ENCODE measurements around the gene SLC38A7.

SLC38A7 gene, protein sequence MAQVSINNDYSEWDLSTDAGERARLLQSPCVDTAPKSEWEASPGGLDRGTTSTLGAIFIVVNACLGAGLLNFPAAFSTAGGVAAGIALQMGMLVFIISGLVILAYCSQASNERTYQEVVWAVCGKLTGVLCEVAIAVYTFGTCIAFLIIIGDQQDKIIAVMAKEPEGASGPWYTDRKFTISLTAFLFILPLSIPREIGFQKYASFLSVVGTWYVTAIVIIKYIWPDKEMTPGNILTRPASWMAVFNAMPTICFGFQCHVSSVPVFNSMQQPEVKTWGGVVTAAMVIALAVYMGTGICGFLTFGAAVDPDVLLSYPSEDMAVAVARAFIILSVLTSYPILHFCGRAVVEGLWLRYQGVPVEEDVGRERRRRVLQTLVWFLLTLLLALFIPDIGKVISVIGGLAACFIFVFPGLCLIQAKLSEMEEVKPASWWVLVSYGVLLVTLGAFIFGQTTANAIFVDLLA

DNA sequence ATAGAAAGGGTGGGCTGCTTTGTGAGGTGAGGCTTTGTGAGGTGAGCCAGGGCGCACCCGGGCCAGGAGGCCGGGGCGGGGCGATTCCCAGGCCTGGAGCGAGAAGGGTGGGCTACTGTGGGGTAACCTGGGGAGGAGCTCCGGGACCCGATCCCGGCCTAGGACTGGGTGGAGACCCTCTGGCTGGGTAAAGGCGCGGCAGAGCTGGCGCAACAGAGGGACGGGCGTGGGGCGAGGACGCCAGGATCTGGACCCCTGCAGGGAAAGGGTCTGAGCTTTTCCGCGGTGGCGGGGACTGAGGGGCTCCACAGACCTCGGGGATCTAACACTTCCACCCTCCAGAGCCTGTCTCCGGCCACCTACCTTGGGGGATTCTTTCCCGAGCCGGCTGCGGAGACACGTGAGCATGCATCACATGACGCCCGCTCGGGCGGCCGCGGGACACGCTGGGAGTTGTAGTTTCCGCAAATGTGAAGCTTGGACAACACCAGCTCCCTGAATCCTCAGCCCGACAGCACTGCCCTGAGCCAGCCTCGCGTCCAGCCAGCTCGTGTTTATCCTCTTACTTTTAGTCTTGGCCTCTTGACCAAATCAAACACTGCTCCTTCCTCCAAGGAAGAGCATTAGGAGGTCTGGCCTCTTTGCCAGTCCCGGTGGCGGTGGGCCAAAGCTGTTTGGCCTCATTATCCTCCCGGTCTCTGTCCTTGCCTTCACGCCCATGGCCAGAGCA is at the start of gene SLC38A7:
TSS of gene SLC38A7 (minus strand) at position 417 of the 730 bp plus-strand sequence. CDS start 4,644 bp downstream, outside the sequence.
- TF ChIP-seq, protein P1, sequence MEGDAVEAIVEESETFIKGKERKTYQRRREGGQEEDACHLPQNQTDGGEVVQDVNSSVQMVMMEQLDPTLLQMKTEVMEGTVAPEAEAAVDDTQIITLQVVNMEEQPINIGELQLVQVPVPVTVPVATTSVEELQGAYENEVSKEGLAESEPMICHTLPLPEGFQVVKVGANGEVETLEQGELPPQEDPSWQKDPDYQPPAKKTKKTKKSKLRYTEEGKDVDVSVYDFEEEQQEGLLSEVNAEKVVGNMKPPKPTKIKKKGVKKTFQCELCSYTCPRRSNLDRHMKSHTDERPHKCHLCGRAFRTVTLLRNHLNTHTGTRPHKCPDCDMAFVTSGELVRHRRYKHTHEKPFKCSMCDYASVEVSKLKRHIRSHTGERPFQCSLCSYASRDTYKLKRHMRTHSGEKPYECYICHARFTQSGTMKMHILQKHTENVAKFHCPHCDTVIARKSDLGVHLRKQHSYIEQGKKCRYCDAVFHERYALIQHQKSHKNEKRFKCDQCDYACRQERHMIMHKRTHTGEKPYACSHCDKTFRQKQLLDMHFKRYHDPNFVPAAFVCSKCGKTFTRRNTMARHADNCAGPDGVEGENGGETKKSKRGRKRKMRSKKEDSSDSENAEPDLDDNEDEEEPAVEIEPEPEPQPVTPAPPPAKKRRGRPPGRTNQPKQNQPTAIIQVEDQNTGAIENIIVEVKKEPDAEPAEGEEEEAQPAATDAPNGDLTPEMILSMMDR (IDR thresholded peaks at IDR 0.05; ENCODE audit: control insufficient read depth, extremely low read depth, insufficient read depth): no peak
- DNase-seq (ENCODE audit: low read depth): peak; percentile 63
- H3K4me3 ChIP-seq (ENCODE audit: low read depth, low read length): peak within 1 kb of the TSS; percentile 85

DNA sequence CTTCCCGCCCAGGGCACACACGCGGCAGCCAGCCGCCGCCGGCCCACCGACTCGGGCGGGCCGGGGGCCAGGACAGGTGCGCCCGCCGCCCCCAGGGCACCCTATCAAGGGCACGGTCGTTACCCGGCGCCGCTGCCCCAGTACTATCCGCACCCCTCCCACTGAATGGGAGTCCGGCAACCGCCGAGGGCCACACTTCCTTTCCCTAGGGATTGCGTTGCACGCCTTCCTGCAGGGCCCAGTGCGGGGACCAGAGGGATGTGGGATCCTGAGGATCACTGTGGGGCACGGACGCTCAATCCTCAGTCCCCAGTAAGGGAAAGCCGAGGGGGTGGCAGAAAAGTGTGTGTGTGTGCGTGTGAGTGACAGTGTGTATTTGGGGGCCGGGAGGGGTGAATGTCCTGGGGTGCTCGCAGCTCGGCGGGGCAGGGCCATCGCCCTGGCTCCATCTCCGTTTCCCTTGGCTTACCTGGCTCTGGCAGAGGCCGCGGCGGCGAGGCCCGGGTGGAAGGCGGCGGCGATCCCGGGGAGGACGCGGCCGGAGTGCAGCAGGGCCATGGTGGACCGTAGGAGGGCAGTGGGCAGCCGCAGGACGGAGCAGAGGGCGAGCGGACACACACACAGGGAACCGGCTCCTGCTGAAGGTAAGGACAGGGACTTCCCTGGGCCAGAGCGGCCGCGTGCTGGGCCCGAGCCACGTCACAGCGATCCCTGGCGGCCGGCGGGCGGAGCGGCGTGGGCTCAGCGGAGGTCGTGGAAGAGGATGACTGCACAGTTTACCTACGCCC is 49.3 kb upstream of the SLC38A7 start, which contains the start of gene GOT2:
TSS of gene GOT2 (minus strand) at position 646 of the 788 bp plus-strand sequence. CDS start at position 558, 88 bp downstream.
- TF ChIP-seq, protein P1 (IDR thresholded peaks at IDR 0.05; ENCODE audit: control insufficient read depth, extremely low read depth, insufficient read depth): peak; percentile 99
- H3K4me3 ChIP-seq (ENCODE audit: low read depth, low read length): peak within 1 kb of the TSS; percentile 84
- peak; percentile 63 for DNase-seq (ENCODE audit: low read depth)

DNA sequence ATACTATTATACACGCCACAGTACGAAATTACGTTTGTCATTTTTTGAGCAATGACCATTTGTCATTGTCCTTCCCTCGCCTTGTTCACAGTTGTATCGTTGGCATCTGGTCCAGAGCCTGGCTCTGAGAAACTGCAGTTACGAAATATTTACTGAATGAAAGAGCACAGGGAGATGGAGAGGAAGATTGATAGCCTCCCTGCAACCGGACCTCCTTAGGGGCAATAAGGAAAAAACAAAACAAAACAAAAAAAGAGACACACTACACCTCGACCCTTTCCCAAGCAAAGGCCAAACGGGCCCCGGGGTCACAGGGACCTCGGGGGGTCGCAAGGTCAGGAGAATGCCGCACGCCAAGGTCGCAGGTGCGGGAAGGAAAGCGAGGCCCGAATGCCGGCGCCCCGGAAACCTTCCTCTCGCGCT is 48.7 kb upstream of the SLC38A7 start:
- DNase-seq (ENCODE audit: low read depth): no peak
- TF ChIP-seq, protein P1 (IDR thresholded peaks at IDR 0.05; ENCODE audit: control insufficient read depth, extremely low read depth, insufficient read depth): no peak

DNA sequence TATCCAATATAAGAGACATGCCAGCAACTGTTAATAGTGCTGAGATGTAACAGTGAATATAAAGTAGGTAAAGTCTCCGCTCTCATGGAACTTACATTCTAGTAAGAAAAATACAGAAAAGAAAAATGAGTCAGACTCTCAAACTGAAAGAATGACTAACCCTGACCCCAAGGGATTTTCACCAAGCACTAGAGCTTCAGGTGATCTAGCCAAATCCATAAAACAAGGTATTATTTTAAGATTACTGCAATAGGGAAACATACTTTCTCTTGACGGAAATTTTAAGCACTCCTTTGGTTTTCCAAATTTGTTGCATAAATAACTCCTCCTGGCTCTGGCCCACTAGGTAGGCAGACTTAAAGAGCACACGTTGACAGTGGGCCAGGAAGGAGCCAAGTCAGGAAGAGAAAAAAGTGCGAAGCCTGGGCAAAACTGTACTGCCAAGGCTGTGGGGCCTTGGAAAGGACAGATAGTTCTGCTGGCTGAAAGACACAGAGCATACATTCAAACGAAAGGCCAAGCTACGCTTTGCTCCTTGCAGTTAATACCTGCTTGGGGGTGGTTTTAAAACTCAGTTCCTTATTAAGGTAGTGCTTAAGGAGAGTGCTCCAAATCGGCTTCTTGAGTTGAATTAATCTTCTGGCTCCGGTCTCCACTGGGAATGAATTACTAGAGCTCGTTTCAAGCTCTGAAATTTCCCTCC is 48.1 kb upstream of the SLC38A7 start:
- DNase-seq (ENCODE audit: low read depth): peak; percentile 25

More for the DNA sequence above, 48.7 kb upstream of the SLC38A7 start:
- H3K4me3 ChIP-seq (ENCODE audit: low read depth, low read length): peak overlapping the region; percentile 84

DNA sequence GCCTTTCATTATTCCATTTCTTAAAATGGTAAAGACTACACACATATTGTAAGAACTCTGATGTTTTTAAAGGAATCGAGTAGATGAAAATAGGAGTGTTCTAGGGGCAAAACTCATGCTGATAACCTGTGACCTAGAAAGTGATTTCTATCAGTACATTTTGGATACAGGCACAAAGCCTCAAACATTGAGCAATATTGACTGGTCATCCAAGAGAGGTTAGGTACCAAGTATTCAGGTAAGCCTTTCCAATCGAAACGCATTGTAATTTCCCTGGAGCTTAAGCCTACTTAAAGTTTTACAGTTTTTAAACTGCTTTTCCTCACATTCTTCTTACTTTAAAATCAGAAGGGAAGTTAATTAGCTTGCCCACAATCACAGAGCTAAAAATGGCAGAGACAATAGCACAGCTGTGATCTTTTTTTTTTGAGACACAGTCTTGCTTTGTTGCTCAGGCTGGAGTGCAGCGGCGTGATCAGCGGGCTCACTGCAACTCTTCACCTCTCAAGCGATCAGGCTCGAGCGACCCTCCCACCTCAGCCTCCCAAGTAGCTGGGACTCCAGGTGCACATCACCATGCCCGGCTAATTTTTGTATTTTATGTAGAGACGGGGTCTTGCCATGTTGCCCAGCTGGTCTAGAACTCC is 46.3 kb upstream of the SLC38A7 start:
- no peak overlapping the region for H3K4me3 ChIP-seq (ENCODE audit: low read depth, low read length)
- TF ChIP-seq, protein P1 (IDR thresholded peaks at IDR 0.05; ENCODE audit: control insufficient read depth, extremely low read depth, insufficient read depth): no peak
- no peak for DNase-seq (ENCODE audit: low read depth)

More for the DNA sequence above, 48.1 kb upstream of the SLC38A7 start:
- H3K4me3 ChIP-seq (ENCODE audit: low read depth, low read length): peak overlapping the region; percentile 84
- TF ChIP-seq, protein P1 (IDR thresholded peaks at IDR 0.05; ENCODE audit: control insufficient read depth, extremely low read depth, insufficient read depth): no peak
